Cardiac fibroblast (primary cell): ENCODE data around the gene FOLR1.
"Not testable (repeated sequence)": the region's sequence is repeated elsewhere in the genome, so short reads cannot be mapped to it uniquely, and the experiment has no call there.

Experiments
- DNase-seq, 2 donors: peaks; one replicate each; pipeline versions ENCODE4 v3.0.0 to v3.0.0-alpha.2; 2010; ENCODE audit warnings: low read depth in 2 of 2
- H3K4me3 ChIP-seq, 2 donors: replicated peaks in 1 of 2; 1 replicate in 1 of 2; 2 replicates in 1 of 2; pipeline ENCODE4 v1.5.1; 2011; ENCODE audit warnings: low read depth in 2 of 2, low read length in 2 of 2, mild to moderate bottlenecking in 2 of 2, moderate library complexity in 1 of 2
- TF ChIP-seq, protein P1 (sequence below): IDR thresholded peaks from one replicate; pipeline ENCODE4 v1.5.1; 2011; ENCODE audit warnings: low read depth, mild to moderate bottlenecking, low read length, inconsistent platforms

The FOLR1 gene

DNA sequence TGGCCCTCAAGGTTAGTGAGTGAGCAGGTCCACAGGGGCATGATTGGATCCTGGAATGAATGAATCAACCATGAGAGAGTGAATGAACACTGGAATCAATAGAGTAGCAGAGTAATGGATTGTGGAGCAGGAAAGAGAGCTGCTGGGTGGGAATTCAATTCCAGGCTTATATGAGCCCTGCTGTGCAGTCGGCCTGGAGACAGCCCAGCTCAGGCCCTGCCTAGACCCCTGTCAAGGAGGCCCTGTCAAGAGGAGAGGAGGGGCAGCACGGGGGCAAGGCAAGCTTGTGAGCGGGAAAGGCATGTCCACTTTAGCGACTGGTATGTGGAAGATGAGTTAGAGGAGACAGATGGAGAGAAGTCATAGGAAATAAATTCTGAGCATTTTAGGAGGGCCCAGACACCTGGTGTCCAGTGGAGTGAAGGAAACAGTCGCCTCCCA lies 1.3 kb upstream of the FOLR1 start:
- TF ChIP-seq, protein P1, sequence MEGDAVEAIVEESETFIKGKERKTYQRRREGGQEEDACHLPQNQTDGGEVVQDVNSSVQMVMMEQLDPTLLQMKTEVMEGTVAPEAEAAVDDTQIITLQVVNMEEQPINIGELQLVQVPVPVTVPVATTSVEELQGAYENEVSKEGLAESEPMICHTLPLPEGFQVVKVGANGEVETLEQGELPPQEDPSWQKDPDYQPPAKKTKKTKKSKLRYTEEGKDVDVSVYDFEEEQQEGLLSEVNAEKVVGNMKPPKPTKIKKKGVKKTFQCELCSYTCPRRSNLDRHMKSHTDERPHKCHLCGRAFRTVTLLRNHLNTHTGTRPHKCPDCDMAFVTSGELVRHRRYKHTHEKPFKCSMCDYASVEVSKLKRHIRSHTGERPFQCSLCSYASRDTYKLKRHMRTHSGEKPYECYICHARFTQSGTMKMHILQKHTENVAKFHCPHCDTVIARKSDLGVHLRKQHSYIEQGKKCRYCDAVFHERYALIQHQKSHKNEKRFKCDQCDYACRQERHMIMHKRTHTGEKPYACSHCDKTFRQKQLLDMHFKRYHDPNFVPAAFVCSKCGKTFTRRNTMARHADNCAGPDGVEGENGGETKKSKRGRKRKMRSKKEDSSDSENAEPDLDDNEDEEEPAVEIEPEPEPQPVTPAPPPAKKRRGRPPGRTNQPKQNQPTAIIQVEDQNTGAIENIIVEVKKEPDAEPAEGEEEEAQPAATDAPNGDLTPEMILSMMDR, result no peak
- H3K4me3 ChIP-seq, result no peak overlapping the region
- DNase-seq, result no peak

DNA sequence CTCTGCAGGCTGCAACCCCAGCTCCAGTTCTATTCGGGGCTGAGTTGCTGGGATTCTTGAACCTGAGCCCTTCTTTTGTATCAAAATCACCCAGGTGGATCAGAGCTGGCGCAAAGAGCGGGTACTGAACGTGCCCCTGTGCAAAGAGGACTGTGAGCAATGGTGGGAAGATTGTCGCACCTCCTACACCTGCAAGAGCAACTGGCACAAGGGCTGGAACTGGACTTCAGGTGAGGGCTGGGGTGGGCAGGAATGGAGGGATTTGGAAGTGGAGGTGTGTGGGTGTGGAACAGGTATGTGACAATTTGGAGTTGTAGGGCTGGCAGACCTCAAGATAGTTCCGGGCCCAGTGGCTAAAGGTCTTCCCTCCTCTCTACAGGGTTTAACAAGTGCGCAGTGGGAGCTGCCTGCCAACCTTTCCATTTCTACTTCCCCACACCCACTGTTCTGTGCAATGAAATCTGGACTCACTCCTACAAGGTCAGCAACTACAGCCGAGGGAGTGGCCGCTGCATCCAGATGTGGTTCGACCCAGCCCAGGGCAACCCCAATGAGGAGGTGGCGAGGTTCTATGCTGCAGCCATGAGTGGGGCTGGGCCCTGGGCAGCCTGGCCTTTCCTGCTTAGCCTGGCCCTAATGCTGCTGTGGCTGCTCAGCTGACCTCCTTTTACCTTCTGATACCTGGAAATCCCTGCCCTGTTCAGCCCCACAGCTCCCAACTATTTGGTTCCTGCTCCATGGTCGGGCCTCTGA lies 3.8 kb downstream of the FOLR1 start:
- no peak overlapping the region for H3K4me3 ChIP-seq
- DNase-seq, result no peak
- TF ChIP-seq, protein P1, result no peak

DNA sequence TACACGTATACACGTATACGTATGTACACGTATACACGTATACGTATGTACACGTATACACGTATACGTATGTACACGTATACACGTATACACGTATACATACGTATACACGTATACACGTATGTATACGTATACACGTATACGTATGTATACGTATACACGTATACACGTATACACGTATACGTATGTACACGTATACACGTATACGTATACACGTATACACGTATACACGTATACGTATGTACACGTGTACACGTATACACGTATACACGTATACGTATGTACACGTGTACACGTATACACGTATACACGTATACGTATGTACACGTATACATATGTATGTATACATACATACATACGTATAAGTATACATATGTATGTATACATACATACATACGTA lies 9.5 kb downstream of the FOLR1 start:
- not testable (repeated sequence) for DNase-seq

DNA sequence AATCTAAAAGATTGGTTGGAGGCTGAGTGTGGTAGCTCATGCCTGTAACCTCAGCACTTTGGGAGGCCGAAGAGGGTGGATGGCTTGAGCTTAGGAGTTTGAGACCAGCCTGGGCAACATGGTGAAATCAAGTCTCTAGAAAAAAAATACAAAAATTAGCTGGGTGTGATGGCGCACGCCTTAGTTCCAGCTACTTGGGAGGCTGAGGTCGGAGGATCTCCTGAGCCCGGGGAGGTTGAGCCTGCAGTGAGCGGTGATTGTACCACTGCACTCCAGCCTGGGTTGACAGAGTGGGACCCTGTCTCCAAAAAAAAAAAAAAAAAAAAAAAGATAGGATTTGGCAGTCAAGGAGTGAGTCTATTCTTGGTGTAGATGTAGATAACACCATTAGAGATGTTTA lies 10.6 kb downstream of the FOLR1 start:
- no peak for DNase-seq

More for the DNA sequence above, 9.5 kb downstream of the FOLR1 start:
- not testable (repeated sequence) for H3K4me3 ChIP-seq

DNA sequence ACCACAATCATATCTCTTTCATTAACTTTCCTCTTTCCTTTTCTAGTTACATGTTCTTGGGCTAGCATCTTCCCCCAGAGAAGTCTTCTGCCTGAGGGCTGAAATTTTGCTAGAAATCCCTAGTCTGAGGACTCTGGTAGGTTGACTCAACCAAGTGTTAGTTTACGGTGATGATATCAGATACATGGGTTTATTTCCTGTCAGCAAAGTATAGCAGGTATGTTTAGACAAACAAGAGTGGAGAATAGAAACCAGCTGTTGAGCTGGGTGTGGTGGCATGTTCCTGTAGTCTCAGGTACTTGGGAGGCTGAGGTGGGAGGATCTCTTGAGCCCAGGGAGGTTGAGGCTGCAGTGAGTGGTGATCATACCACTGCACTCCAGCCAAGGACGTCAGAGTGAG lies 11.2 kb downstream of the FOLR1 start:
- TF ChIP-seq, protein P1, result no peak
- no peak for DNase-seq
- no peak overlapping the region for H3K4me3 ChIP-seq

More for the DNA sequence above, 10.6 kb downstream of the FOLR1 start:
- H3K4me3 ChIP-seq, result no peak overlapping the region
- TF ChIP-seq, protein P1, result no peak

DNA sequence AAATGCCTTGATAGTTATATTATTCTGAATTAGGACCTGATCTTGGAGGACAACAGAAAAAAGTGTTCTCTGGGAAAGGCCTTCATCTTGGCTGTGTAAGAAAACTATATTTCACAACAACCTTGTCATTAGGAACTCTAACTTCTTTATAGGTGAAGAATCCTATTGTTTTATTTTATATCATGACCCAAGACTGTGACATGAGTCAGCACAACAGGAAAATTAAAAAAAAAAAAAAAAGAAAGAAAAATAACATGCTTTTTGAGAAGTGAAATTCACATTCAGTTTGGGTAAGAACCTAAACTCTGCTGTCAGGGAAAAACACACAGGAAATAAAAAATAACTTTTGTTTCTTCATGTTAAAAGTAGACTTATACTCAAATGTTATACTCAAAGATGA lies 12.9 kb downstream of the FOLR1 start:
- TF ChIP-seq, protein P1, result no peak

DNA sequence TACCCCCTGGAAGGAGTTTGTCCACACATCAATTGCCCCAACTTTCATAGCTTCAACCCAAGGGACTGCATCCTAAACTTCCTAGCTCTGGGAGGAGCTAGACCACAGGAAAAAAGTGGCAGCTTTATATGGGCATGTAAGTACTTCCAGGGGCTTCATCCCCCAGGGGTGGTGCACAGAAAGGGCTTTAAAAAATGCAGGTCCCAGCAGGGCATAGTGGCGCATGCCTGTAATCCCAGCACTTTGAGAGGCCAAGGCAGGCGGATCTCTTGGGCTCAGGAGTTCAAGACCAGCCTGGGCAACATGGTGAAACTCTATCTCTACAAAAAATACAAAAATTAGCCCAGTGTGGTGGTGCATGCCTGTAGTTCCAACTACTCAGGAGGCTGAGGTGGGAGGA lies 14.9 kb downstream of the FOLR1 start:
- not testable (repeated sequence) for DNase-seq, H3K4me3 ChIP-seq

More for the DNA sequence above, 12.9 kb downstream of the FOLR1 start:
- DNase-seq, result peak; percentile 33 to 53
- no peak overlapping the region for H3K4me3 ChIP-seq

DNA sequence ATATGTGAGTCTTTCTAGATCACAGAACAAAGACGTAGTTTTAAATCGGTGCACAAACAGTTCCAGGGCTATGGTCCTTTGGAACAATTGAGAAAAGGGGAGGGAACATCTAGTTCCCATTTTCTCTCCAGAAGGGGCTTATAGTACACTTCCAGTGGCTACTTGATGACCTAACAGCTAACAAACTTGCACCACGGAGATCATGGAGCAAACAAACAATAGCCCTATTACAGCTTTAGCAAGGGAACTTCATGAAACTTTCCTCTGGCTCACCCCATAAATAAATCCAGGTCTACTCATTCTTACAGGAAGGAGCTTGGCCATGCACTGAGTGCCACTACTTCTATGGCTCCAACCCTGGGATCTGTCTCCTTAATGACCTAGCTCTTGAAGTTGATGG lies 16.3 kb downstream of the FOLR1 start:
- TF ChIP-seq, protein P1, result no peak
- H3K4me3 ChIP-seq, result no peak overlapping the region
- DNase-seq, result no peak
